GM15510 (cell line): ENCODE data around the gene WNT11.

Source experiments
- POLR2A ChIP-seq: IDR thresholded peaks from 3 replicates; pipeline ENCODE4 v1.6.1; 2011; ENCODE audit warnings: borderline replicate concordance; ENCODE audit not compliant: insufficient read length; ENCODE audit errors: extremely low read depth

WNT11 gene

DNA sequence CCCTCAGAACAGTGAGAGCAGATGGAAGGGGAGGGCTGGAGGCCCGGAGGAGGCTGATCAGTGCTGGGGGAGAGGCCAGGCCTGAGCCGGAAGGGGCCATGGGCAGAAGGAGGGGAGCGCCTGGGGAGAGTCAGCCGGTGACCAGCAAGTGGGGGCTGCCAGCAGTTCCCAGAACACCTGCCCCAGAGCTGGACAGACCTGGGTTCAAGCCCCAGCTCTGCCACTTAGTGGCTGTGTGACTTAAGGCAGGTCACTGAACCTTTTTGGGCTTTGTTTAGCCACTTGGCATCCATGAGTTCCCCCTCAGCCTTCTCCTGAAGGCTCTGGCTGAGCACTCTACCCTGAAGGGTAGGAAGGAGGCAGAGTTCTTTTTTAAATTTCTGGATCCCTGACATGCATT is 17.4 kb downstream of the WNT11 start:
- TF ChIP-seq POLR2A, result no peak

DNA sequence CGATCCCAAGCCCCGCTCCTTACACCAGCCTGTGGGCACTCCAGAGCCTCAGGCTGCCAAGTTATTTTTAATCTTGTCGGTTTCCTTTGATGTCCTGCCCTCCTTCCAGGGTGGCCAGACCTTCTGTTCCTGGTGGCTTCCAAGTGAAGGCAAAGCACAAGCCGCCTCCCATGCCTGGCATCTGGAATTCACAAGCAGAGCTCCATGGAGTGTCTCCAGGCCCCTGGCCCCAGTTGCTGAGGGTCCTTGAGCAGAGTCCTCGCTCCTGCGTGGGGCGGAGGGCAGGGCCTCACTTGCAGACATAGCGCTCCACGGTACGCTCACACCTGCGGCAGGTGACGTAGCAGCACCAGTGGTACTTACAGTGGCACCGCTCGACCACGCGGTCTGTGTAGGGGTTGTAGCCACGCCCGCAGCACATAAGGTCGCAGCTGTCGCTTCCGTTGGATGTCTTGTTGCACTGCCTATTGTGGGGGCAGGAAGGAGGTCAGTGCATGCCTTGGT is 19.5 kb downstream of the WNT11 start:
- no peak for TF ChIP-seq POLR2A

DNA sequence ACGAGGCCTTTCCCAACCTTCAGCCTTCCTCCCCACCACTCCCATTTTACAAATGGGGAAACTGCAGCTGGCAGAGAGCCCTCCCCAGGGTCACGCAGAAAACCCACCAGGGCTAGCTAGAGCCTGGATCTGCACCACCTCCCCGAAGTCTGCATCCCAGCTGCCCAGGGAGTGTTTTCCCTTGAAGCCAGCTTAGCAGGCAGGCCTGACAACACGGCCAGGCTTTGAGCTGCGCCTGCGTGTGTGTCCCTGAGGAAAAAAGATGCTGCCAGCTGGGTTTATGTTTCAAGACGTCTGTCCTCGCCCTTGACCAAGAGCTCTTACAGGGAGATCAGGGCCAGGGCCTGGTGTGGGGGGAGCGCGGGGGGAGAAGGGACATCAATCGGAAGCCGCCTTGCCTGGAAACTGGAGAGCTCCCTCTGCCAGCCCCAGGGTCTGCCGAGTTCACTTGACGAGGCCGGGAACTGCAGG is 20.3 kb downstream of the WNT11 start:
- TF ChIP-seq POLR2A, result no peak

DNA sequence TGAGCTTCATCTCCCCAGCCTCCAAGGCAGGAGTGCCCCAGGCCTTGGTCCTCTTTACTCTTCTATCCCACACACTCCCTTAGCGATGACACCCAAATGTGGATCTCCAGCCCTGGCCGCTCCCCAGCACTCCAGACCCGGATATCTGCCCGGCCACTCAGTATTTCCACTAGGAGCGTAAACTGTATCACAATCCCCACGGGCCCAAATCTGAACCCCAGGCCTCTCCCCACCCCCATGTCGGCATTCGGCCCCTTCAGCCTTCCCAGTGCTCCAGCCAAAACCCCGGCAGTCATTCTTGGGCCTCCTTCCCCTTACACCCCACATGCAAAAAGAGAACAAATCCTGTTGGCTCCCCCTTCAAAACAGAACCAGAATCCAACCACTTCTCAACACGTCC is 20.8 kb downstream of the WNT11 start:
- no peak for TF ChIP-seq POLR2A

DNA sequence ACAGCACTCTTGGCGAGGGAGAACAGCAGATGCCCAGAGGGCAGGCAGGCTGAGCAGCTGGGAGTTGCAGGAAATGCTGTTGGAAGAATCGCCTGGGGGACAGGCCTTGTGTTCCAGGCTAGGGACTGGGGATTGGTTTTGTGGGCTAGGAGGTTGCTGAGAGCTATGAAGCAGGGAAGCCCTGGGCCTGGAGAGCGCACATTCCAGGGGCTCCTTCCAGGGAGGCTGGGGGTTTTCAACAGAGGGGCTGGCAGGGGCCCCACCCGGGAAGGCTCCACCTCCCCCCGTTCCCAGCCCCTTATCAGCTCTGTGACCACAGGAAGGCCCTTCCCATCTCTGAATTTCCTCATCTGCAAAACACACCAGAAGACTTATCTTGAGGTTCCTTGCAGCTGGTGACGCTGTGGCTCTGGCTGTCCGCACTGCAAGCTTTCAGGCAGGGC is 21.7 kb downstream of the WNT11 start:
- no peak for TF ChIP-seq POLR2A

DNA sequence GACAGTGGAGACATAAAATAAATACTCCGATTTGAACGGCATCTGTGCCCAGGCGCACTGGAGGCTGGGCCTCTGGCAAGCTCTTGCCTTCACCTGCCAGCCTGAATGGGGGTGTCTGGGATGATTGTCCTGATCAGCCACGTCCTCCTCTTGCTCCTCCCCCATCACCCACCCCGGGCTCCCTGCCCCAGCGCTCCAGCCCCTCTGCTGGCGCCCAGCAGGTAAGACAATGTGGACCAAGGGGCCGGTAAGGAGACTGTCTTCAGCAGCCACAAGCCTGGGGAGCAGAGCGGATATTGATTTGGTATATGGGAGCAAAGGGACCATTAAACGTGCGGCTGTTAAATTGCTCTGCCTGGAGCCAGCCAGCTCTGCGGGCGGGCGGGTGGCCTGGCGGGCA is 24.9 kb downstream of the WNT11 start:
- TF ChIP-seq POLR2A, result no peak

GRCh38 chr11:76179147-76179546 is 27.2 kb downstream of the WNT11 start:
- no peak for TF ChIP-seq POLR2A

- TF ChIP-seq POLR2A, result no peak
Measured at GRCh38 chr11:76177250-76177686, 29.0 kb downstream of the WNT11 start.

- TF ChIP-seq POLR2A, result no peak
Measured at GRCh38 chr11:76176463-76176862, 29.8 kb downstream of the WNT11 start.

DNA sequence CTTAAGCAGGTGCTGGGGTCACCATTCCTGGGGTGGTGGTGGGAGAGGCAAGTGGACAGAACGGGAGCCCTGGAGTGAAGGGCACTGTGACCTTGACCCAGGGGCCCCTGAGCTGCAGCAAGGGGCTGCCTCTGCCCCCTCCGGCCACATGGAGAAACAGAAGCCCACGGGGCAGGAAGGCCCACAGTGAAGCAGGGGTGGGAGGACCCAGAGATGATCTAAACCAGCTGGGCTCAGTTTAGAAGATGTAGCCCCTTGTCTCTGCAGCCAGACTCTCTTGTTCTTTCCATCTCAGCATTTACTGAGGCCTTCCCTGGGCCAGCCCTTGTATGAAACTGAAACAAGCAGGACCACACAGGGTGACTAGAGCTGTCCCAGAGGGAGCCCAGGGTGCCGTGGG is 30.5 kb downstream of the WNT11 start:
- no peak for TF ChIP-seq POLR2A

DNA sequence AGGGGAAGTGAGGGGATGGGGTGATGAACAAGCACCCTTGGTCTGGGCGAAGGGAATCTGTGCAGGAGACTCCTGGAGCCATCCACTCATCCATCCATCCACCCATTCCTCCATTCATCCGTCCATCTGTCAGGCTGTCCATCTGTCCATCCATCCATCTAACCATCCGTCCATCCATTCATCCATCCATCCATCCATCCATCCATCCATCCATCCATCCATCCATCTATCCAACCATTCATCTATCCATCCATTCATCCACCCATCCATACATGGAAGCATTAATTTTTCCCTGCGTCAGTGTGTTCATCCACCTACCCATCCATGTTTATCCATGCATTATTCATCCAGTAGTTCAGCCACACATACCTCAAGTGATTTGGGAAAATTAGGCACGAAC is 32.0 kb downstream of the WNT11 start:
- no peak for TF ChIP-seq POLR2A

GRCh38 chr11:76173663-76174062 is 32.6 kb downstream of the WNT11 start:
- no peak for TF ChIP-seq POLR2A

GRCh38 chr11:76172583-76172982 is 33.7 kb downstream of the WNT11 start:
- no peak for TF ChIP-seq POLR2A

DNA sequence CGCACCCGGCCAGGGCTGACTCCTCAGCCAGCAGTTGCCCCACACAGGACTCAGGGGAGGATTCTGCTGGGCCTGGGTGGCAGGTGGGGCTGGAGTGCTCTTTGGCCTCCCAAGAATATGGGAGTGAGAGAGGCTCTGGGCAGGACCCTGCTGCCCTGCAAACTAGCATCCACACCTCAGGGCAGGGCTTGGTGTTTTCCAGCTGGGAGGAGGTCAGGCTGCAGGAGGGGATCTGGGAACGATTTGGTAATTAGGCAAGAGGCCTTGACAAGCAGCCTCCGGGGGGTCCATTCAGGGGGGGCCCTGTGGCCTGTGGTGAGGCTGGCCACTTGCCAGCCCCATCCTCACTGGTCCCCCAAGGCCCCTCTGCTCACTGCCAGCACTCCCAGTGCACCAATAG is 35.8 kb downstream of the WNT11 start:
- no peak for TF ChIP-seq POLR2A

- no peak for TF ChIP-seq POLR2A
Measured at GRCh38 chr11:76169473-76169896, 36.8 kb downstream of the WNT11 start.

DNA sequence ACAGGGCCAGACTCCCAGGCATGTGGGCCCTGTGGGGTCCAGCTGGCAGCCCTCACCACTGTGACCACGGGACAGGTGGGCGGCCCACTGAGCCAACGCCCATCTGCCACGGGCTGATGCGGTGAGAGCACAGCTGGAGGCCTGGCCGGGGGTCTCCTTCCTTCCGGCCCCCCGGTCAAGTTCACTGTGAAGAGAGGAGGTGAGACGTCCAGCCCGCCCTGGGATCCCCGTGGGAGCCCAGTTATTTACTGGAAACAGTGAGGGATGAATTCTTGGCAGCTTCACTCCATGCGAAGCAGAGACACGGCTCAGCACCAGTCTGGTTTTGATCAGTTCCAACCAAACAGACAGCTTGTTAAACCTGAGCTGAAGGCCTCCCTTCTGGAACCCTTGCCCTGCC is 38.7 kb downstream of the WNT11 start:
- no peak for TF ChIP-seq POLR2A

DNA sequence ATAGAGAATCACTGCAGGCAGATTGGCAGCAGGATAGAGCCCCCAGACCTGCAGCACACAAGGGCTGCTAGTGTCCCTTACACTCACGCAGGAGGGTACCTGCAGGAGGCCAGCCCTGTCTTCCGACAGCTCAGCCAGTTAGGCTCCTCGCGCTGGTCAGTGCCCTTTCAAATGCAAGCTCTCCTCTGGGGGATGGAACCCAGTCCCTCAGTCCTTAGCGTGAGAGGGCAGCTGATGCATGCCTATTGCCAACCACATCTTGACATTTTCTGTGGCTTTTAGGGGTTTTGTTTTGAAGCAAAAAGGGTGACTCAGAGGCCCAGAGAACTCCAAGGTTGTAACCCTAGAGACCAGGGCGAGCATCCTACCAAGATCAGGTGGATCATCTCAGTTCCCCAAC is 40.0 kb downstream of the WNT11 start:
- no peak for TF ChIP-seq POLR2A
